ENCODE data around the gene RNF121. TPM values are rescaled to one million over a fixed set of nuclear protein-coding genes. Genes with fewer than 3 reads are reported as not detected.

RNF121 gene
- total RNA-seq, 4 donors from 2014 or later: 13.7 to 25.9 (median 18.6) TPM

- Histone ChIP-seq H3K36me3 (no peaks in the 10 kb centered on the region), H3K27ac (replicated peaks in 1 of 4) (peak overlapping the region in 1 of 4 donors; percentile 7), H3K4me1 (peaks cover 34 to 82% (median 57%) of the 10 kb centered on the region in 4 donors), H3K9me3 (no peaks in the 10 kb centered on the region), H3K27me3 (no peaks in the 10 kb centered on the region), H3K4me3 (no peak overlapping the region)
- DNase-seq (ENCODE audit: extremely low spot score): no peak
- TF ChIP-seq CTCF (IDR thresholded peaks at IDR 0.05): peak in 1 of 3 experiments; percentile 3
- TF ChIP-seq POLR2A (IDR thresholded peaks at IDR 0.05; ENCODE audit: low read depth): no peak
- intact Hi-C loops (cut with DNase I): no loop called here
- WGBS: 46% methylated on average over 2 of the region's 2 CpGs
Observed at GRCh38 chr11:71934213-71934612, 5.4 kb downstream of the RNF121 start.

- TF ChIP-seq POLR2AphosphoS5 (IDR thresholded peaks at IDR 0.05) (no peak), EP300 (IDR thresholded peaks at IDR 0.05) (no peak), POLR2A (IDR thresholded peaks at IDR 0.05; ENCODE audit: low read depth) (no peak)
- WGBS: 92% methylated on average over 4 of the region's 4 CpGs
Observed at GRCh38 chr11:71935338-71935925, 6.6 kb downstream of the RNF121 start.

GRCh38 chr11:71936825-71937224 lies 8.0 kb downstream of the RNF121 start:
- no peak for TF ChIP-seq POLR2AphosphoS5 (IDR thresholded peaks at IDR 0.05)
- TF ChIP-seq EP300 (IDR thresholded peaks at IDR 0.05): no peak
- no peak for TF ChIP-seq POLR2A (IDR thresholded peaks at IDR 0.05; ENCODE audit: low read depth)
- TF ChIP-seq CTCF (IDR thresholded peaks at IDR 0.05): no peak
- intact Hi-C loops (cut with DNase I): no loop called here
- no peaks in the 10 kb centered on the region for H3K27me3 ChIP-seq
- no peak for DNase-seq (ENCODE audit: extremely low spot score)
- no peak overlapping the region for H3K4me3 ChIP-seq
- H3K27ac ChIP-seq (replicated peaks in 1 of 4): peak overlapping the region in 3 of 4 donors; percentile 46 to 69 (median 61)
- H3K36me3 ChIP-seq: no peaks in the 10 kb centered on the region
- H3K4me1 ChIP-seq: peaks cover 21 to 66% (median 34%) of the 10 kb centered on the region in 4 donors
- no peaks in the 10 kb centered on the region for H3K9me3 ChIP-seq
- WGBS: 62% methylated on average over 5 of the region's 5 CpGs

More at GRCh38 chr11:71935338-71935925, 6.6 kb downstream of the RNF121 start:
- Histone ChIP-seq H3K4me3 (no peak overlapping the region), H3K4me1 (peaks cover 22 to 74% (median 45%) of the 10 kb centered on the region in 4 donors), H3K9me3 (no peaks in the 10 kb centered on the region), H3K27me3 (no peaks in the 10 kb centered on the region), H3K36me3 (no peaks in the 10 kb centered on the region), H3K27ac (replicated peaks in 1 of 4) (no peak overlapping the region)
- intact Hi-C loops (cut with DNase I): no loop called here
- no peak for DNase-seq (ENCODE audit: extremely low spot score)

GRCh38 chr11:71937826-71938225 lies 9.0 kb downstream of the RNF121 start:
- TF ChIP-seq EP300 (IDR thresholded peaks at IDR 0.05) (no peak), POLR2A (IDR thresholded peaks at IDR 0.05; ENCODE audit: low read depth) (no peak), POLR2AphosphoS5 (IDR thresholded peaks at IDR 0.05) (no peak), CTCF (IDR thresholded peaks at IDR 0.05) (no peak)
- H3K27me3 ChIP-seq: no peaks in the 10 kb centered on the region
- WGBS: 91% methylated on average over 1 of the region's 1 CpG
- peak overlapping the region; percentile 27 to 69 (median 54) for H3K27ac ChIP-seq (replicated peaks in 1 of 4)
- intact Hi-C loops (cut with DNase I): no loop called here
- no peak overlapping the region for H3K4me3 ChIP-seq
- no peak for DNase-seq (ENCODE audit: extremely low spot score)
- H3K4me1 ChIP-seq: peaks cover 21 to 59% (median 33%) of the 10 kb centered on the region in 4 donors
- no peaks in the 10 kb centered on the region for H3K9me3 ChIP-seq
- no peaks in the 10 kb centered on the region for H3K36me3 ChIP-seq

GRCh38 chr11:71940561-71941219 lies 11.8 kb downstream of the RNF121 start:
- DNase-seq (ENCODE audit: extremely low spot score): no peak
- WGBS: 74% methylated on average over 6 of the region's 6 CpGs
- TF ChIP-seq CTCF (IDR thresholded peaks at IDR 0.05): no peak
- no peak for TF ChIP-seq POLR2A (IDR thresholded peaks at IDR 0.05; ENCODE audit: low read depth)
- TF ChIP-seq POLR2AphosphoS5 (IDR thresholded peaks at IDR 0.05): no peak
- TF ChIP-seq EP300 (IDR thresholded peaks at IDR 0.05): no peak
- Histone ChIP-seq H3K36me3 (no peaks in the 10 kb centered on the region), H3K27me3 (no peaks in the 10 kb centered on the region), H3K4me1 (peaks cover 10 to 45% (median 26%) of the 10 kb centered on the region in 4 donors), H3K9me3 (no peaks in the 10 kb centered on the region), H3K4me3 (no peak overlapping the region), H3K27ac (replicated peaks in 1 of 4) (no peak overlapping the region)
- intact Hi-C loops (cut with DNase I): no loop called here

Data from esophagus muscularis mucosa (tissue), 4 donors.